ENCODE results near the gene CSNK1A1L.

CSNK1A1L gene

DNA sequence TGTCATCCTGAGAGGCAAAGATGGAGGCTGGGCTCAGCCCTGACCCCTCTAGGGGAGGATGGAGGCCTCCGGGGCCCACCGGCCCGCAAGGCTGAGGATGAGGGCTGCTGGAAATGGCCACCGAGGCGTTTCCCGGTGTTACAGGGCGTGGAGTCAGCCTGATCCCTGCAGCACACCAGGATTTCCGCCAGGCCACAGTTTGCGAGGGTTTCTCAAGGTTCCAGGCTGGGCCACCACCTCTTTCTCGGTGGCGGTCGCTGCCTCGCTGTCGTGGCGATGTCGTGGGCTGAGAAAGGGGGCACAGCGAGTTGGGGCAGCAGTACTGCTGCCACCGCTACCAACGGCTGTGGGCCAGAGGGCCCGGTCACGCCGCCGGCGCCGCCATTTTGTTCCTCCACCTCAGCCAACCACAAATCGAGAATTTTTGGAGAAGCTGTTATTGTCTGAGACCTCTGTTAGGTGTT is at the start of gene CSNK1A1L:
Gene CSNK1A1L (minus strand): TSS at position 414 of the 464 bp plus-strand sequence. CDS start 408 bp downstream, at position 6.
- TF ChIP-seq, protein P1, sequence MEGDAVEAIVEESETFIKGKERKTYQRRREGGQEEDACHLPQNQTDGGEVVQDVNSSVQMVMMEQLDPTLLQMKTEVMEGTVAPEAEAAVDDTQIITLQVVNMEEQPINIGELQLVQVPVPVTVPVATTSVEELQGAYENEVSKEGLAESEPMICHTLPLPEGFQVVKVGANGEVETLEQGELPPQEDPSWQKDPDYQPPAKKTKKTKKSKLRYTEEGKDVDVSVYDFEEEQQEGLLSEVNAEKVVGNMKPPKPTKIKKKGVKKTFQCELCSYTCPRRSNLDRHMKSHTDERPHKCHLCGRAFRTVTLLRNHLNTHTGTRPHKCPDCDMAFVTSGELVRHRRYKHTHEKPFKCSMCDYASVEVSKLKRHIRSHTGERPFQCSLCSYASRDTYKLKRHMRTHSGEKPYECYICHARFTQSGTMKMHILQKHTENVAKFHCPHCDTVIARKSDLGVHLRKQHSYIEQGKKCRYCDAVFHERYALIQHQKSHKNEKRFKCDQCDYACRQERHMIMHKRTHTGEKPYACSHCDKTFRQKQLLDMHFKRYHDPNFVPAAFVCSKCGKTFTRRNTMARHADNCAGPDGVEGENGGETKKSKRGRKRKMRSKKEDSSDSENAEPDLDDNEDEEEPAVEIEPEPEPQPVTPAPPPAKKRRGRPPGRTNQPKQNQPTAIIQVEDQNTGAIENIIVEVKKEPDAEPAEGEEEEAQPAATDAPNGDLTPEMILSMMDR (IDR thresholded peaks at IDR 0.05; ENCODE audit: insufficient read depth, low read length, missing control alignments) = no peak
- POLR2A ChIA-PET = no interaction called here

GRCh38 chr13:37149380-37149779 is 43.9 kb upstream of the CSNK1A1L start:
- ChIA-PET POLR2A (no interaction called here), CTCF (no interaction called here)
- DNase-seq (ENCODE audit: low read depth, low spot score) = no peak
- TF ChIP-seq, protein P1 (IDR thresholded peaks at IDR 0.05; ENCODE audit: insufficient read depth, low read length, missing control alignments) = no peak
- H3K4me3 ChIP-seq (ENCODE audit: low read depth, low read length) = no peak overlapping the region

More for the DNA sequence above, at the start of gene CSNK1A1L:
- CTCF ChIA-PET = interaction anchor here (1.5 to 7.5 kb wide), 2 partner anchors 496 to 503 kb away, joined by 7 to 89 read pairs; partner anchors contain the start of gene POSTN
- no peak within 1 kb of the TSS for H3K4me3 ChIP-seq (ENCODE audit: low read depth, low read length)
- DNase-seq (ENCODE audit: low read depth, low spot score) = no peak

- H3K4me3 ChIP-seq (ENCODE audit: low read depth, low read length) = no peak overlapping the region
- no peak for DNase-seq (ENCODE audit: low read depth, low spot score)
- CTCF ChIA-PET = no interaction called here
- TF ChIP-seq, protein P1 (IDR thresholded peaks at IDR 0.05; ENCODE audit: insufficient read depth, low read length, missing control alignments) = no peak
- POLR2A ChIA-PET = no interaction called here
These were observed 43.0 kb upstream of the CSNK1A1L start for GRCh38 chr13:37148501-37148900.

- DNase-seq (ENCODE audit: low read depth, low spot score) = no peak
- TF ChIP-seq, protein P1 (IDR thresholded peaks at IDR 0.05; ENCODE audit: insufficient read depth, low read length, missing control alignments) = no peak
- POLR2A ChIA-PET = interaction anchor here (1.1 kb wide), 1 partner anchor 8 kb away, joined by 4 read pairs; no protein-coding TSS in a partner anchor
- H3K4me3 ChIP-seq (ENCODE audit: low read depth, low read length) = no peak overlapping the region
- CTCF ChIA-PET = no interaction called here
These were observed 39.2 kb upstream of the CSNK1A1L start for GRCh38 chr13:37144661-37145060.

DNA sequence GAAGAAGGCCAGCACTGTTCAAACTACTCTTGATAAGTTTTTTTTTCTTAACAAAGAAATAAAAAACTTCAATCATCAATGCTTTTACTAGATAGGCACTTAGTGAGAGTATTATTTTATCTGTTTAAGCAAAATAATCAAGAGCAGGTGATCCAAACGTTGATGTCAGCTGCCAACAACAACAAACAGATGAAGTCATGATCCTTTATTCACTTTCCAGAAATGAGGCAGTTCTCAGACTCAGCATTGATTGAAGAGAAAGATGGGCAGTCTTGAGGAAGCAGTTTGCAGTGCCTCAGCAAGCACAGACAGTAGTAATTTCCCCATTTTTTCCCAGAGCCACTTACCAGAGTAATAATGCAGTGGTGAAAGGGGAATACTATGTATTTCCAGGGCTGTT is 38.4 kb upstream of the CSNK1A1L start:
- ChIA-PET POLR2A (no interaction called here), CTCF (no interaction called here)
- no peak overlapping the region for H3K4me3 ChIP-seq (ENCODE audit: low read depth, low read length)
- TF ChIP-seq, protein P1 (IDR thresholded peaks at IDR 0.05; ENCODE audit: insufficient read depth, low read length, missing control alignments) = no peak
- DNase-seq (ENCODE audit: low read depth, low spot score) = no peak

DNA sequence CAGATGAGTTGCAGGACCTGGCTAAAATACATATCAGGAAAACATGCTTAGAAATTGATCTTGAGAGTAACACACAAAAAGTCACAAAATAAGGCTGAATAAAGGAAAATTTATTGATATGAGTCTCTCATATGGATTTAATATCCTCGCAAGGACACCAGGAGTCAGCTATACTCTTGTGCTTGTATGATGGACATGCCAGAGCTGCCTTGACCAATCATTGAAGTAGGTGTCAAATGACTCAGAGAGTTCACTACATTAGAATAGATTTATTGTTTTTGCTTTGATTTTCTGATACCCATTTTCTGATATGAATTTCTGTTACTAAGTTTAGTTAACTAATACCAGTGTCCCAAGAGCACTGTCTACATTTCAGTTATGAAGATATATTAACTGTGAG is 37.4 kb upstream of the CSNK1A1L start:
- ChIA-PET CTCF (no interaction called here), POLR2A (no interaction called here)
- TF ChIP-seq, protein P1 (IDR thresholded peaks at IDR 0.05; ENCODE audit: insufficient read depth, low read length, missing control alignments) = no peak
- H3K4me3 ChIP-seq (ENCODE audit: low read depth, low read length) = no peak overlapping the region
- DNase-seq (ENCODE audit: low read depth, low spot score) = no peak

Measured in AG04449 (cell line).